Vagina (tissue), 2 donors: ENCODE results near the gene TBC1D19. TPM values are rescaled to one million over a fixed set of nuclear protein-coding genes. Genes with fewer than 3 reads are reported as not detected.
"Not testable (repeated sequence)": the region's sequence is repeated elsewhere in the genome, so short reads cannot be mapped to it uniquely, and the experiment has no call there.

Source experiments
- DNase-seq, 2 donors: peaks; one replicate each; pipeline ENCODE4 v3.0.0-alpha.2; 2017; ENCODE audit errors: extremely low spot score in 2 of 2
- H3K27ac ChIP-seq: fragments of 200-600 bp; sonication (generic); one replicate; pipeline ENCODE4 v1.5.1; 2019
- H3K27me3 ChIP-seq: fragments of 200-600 bp; sonication (generic); one replicate; pipeline ENCODE4 v1.5.1; 2019
- H3K36me3 ChIP-seq, 2 donors: fragments of 200-600 bp; sonication (generic); one replicate each; pipeline ENCODE4 v1.5.1; 2017 to 2019
- H3K4me1 ChIP-seq: fragments of 200-600 bp; sonication (generic); one replicate; pipeline ENCODE4 v1.5.1; 2019
- H3K4me3 ChIP-seq, 2 donors: fragments of 200-600 bp; sonication (generic); 1 replicate in 1 of 2; 2 replicates in 1 of 2; pipeline ENCODE4 v1.5.1; 2016 to 2019
- H3K9me3 ChIP-seq: fragments of 200-600 bp; sonication (generic); one replicate; pipeline ENCODE4 v1.5.1; 2019
- POLR2A ChIP-seq, 2 donors: fragments of 450-650 bp; IDR thresholded peaks; one replicate each; pipeline ENCODE4 v1.6.1; 2017; ENCODE audit warnings: antibody characterized with exemption in 2 of 2, mild to moderate bottlenecking in 2 of 2, moderate library complexity in 2 of 2
- POLR2AphosphoS5 ChIP-seq, 2 donors: sonication (generic); formaldehyde crosslinking; IDR thresholded peaks; one replicate each; pipeline ENCODE4 v1.9.0; 2017; ENCODE audit warnings: antibody characterized with exemption in 2 of 2, mild to moderate bottlenecking in 2 of 2, low read depth in 1 of 2; ENCODE audit not compliant: insufficient read depth in 1 of 2
- intact Hi-C: fragments of 100-400 bp; cut with DNase I; formaldehyde crosslinking; loops from one replicate; pipeline ENCODE4 v1.15.1; 2023
- total RNA-seq: library from RNA; depleted of rRNA; stranded (reverse); fragments of >200 nt; gene quantifications from one replicate; pipeline ENCODE4 v1.2.3, GENCODE V29; 2016
- TF ChIP-seq, protein P1 (sequence below), 3 experiments: fragments of 450-650 bp in 2 of 3; fragments of 200-600 bp in 1 of 3; sonication (generic) in 1 of 3; IDR thresholded peaks; one replicate each; pipeline ENCODE4 v1.5.1; 2017 to 2019; ENCODE audit warnings: antibody characterized with exemption in 3 of 3, mild to moderate bottlenecking in 2 of 3, moderate library complexity in 2 of 3

TBC1D19 gene
- total RNA-seq, 1 donor from 2014 or later, result 10.8 TPM

GRCh38 chr4:26584725-26585124 is 841 bp downstream of the TBC1D19 start:
- Histone ChIP-seq H3K9me3 (no peaks in the 10 kb centered on the region), H3K36me3 (no peaks in the 10 kb centered on the region), H3K4me1 (peaks cover 22% of the 10 kb centered on the region), H3K27me3 (no peaks in the 10 kb centered on the region), H3K4me3 (peak overlapping the region; percentile 67 to 71), H3K27ac (peak overlapping the region; percentile 62)
- no peak for DNase-seq
- intact Hi-C loops, result no loop called here
- TF ChIP-seq POLR2AphosphoS5 (IDR thresholded peaks at IDR 0.05; ENCODE audit: insufficient read depth in 1 of 2, low read depth in 1 of 2) (no peak), POLR2A (IDR thresholded peaks at IDR 0.05) (no peak)
- TF ChIP-seq, protein P1, sequence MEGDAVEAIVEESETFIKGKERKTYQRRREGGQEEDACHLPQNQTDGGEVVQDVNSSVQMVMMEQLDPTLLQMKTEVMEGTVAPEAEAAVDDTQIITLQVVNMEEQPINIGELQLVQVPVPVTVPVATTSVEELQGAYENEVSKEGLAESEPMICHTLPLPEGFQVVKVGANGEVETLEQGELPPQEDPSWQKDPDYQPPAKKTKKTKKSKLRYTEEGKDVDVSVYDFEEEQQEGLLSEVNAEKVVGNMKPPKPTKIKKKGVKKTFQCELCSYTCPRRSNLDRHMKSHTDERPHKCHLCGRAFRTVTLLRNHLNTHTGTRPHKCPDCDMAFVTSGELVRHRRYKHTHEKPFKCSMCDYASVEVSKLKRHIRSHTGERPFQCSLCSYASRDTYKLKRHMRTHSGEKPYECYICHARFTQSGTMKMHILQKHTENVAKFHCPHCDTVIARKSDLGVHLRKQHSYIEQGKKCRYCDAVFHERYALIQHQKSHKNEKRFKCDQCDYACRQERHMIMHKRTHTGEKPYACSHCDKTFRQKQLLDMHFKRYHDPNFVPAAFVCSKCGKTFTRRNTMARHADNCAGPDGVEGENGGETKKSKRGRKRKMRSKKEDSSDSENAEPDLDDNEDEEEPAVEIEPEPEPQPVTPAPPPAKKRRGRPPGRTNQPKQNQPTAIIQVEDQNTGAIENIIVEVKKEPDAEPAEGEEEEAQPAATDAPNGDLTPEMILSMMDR (IDR thresholded peaks at IDR 0.05), result no peak

DNA sequence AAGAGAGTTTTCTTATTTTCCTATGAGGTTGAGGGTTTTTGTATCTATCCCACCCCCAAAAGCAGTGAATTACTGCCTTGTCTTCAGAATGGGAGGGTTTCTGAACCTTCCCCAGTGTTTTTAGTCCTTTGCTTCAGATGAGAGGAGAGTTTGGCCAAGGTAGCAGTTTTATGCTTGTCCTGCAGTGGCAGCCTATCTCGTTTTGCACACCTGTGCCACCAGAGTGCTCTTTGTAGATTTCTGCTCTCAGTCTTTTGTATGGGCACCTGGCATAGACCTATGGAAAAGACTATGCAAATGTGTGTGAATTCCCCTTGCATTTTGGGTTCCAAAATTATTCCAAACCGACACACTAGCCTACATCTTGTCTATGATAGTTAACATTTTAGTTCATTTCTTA is 5.8 kb downstream of the TBC1D19 start:
- Histone ChIP-seq H3K27me3 (no peaks in the 10 kb centered on the region), H3K36me3 (no peaks in the 10 kb centered on the region), H3K9me3 (no peaks in the 10 kb centered on the region), H3K4me1 (peaks cover 20% of the 10 kb centered on the region), H3K27ac (no peak overlapping the region), H3K4me3 (no peak overlapping the region)
- TF ChIP-seq POLR2A (IDR thresholded peaks at IDR 0.05) (no peak), POLR2AphosphoS5 (IDR thresholded peaks at IDR 0.05; ENCODE audit: insufficient read depth in 1 of 2, low read depth in 1 of 2) (no peak)
- TF ChIP-seq, protein P1 (IDR thresholded peaks at IDR 0.05), result no peak
- intact Hi-C loops, result no loop called here
- DNase-seq, result no peak

GRCh38 chr4:26590639-26591038 is 6.8 kb downstream of the TBC1D19 start:
- Histone ChIP-seq H3K36me3 (no peaks in the 10 kb centered on the region), H3K9me3 (no peaks in the 10 kb centered on the region), H3K27ac (no peak overlapping the region), H3K27me3 (no peaks in the 10 kb centered on the region), H3K4me3 (no peak overlapping the region), H3K4me1 (peaks cover 11% of the 10 kb centered on the region)
- TF ChIP-seq POLR2AphosphoS5 (IDR thresholded peaks at IDR 0.05; ENCODE audit: insufficient read depth in 1 of 2, low read depth in 1 of 2), result no peak
- TF ChIP-seq, protein P1 (IDR thresholded peaks at IDR 0.05), result no peak
- TF ChIP-seq POLR2A (IDR thresholded peaks at IDR 0.05), result no peak
- intact Hi-C loops, result no loop called here
- DNase-seq, result no peak

DNA sequence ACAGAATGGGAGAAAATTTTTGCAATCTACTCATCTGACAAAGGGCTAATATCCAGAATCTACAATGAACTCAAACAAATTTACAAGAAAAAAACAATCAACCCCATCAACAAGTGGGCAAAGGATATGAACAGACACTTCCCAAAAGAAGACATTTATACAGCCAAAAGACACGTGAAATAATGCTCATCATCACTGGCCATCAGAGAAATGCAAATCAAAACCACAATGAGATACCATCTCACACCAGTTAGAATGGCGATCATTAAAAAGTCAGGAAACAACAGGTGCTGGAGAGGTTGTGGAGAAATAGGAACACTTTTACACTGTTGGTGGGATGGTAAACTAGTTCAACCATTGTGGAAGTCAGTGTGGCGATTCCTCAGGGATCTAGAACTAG is 9.7 kb downstream of the TBC1D19 start:
- H3K4me1 ChIP-seq, H3K9me3 ChIP-seq, H3K27me3 ChIP-seq, DNase-seq, intact Hi-C loops, H3K27ac ChIP-seq, H3K36me3 ChIP-seq, H3K4me3 ChIP-seq: not testable (repeated sequence)

- H3K4me1 ChIP-seq, result peaks cover 6% of the 10 kb centered on the region
- no peak for DNase-seq
- intact Hi-C loops, result no loop called here
- no peaks in the 10 kb centered on the region for H3K36me3 ChIP-seq
- H3K27me3 ChIP-seq, result no peaks in the 10 kb centered on the region
- no peak overlapping the region for H3K4me3 ChIP-seq
- no peaks in the 10 kb centered on the region for H3K9me3 ChIP-seq
- H3K27ac ChIP-seq, result no peak overlapping the region
- TF ChIP-seq POLR2A (IDR thresholded peaks at IDR 0.05) (no peak), POLR2AphosphoS5 (IDR thresholded peaks at IDR 0.05; ENCODE audit: insufficient read depth in 1 of 2, low read depth in 1 of 2) (no peak)
- TF ChIP-seq, protein P1 (IDR thresholded peaks at IDR 0.05), result no peak
Observed at GRCh38 chr4:26594371-26594770, 10.5 kb downstream of the TBC1D19 start.

DNA sequence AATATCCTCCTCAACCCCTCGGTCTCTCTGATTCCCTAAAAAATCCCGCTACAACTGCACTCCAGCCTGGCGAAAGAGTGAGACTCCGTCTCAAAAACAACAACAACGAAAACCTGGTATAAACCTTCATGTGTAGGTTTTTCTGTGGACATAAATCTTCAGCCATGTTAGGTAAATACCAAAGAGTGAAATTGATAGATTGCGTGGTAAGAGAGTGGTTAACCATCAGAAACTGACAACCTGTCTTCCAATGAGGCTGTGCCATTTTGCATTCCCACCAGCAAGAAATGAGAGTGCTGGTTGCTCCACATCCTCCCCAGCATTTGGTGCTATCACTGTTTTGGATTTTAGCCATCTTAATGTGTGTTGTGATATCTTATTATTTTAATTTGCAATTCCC is 10.9 kb downstream of the TBC1D19 start:
- no peak for TF ChIP-seq POLR2A (IDR thresholded peaks at IDR 0.05)
- TF ChIP-seq, protein P1 (IDR thresholded peaks at IDR 0.05), result no peak
- TF ChIP-seq POLR2AphosphoS5 (IDR thresholded peaks at IDR 0.05; ENCODE audit: insufficient read depth in 1 of 2, low read depth in 1 of 2), result no peak
- no peak for DNase-seq
- intact Hi-C loops, result no loop called here

More for the DNA sequence above, 10.9 kb downstream of the TBC1D19 start:
- Histone ChIP-seq H3K27me3 (no peaks in the 10 kb centered on the region), H3K27ac (no peak overlapping the region), H3K36me3 (no peaks in the 10 kb centered on the region), H3K9me3 (no peaks in the 10 kb centered on the region), H3K4me1 (peaks cover 2% of the 10 kb centered on the region), H3K4me3 (no peak overlapping the region)
